Esophagus muscularis mucosa (tissue), 4 donors: ENCODE data around the gene ZNF821. TPM values are rescaled to one million over a fixed set of nuclear protein-coding genes. Genes with fewer than 3 reads are reported as not detected.

ENCODE experiments used
- DNase-seq: peaks from one replicate; pipeline ENCODE4 v3.0.0-alpha.2; 2017; ENCODE audit errors: extremely low spot score
- H3K27ac ChIP-seq, 4 donors: fragments of 200-600 bp; sonication (generic); replicated peaks in 1 of 4; 1 replicate in 3 of 4; 2 replicates in 1 of 4; pipeline ENCODE4 v1.5.1; 2016 to 2019; ENCODE audit warnings: mild to moderate bottlenecking in 1 of 4
- H3K27me3 ChIP-seq, 4 donors: fragments of 200-600 bp; sonication (generic); one replicate each; pipeline versions ENCODE4 v1.5.1 to v1.6.0; 2016 to 2019
- H3K36me3 ChIP-seq, 4 donors: fragments of 200-600 bp; sonication (generic); one replicate each; pipeline ENCODE4 v1.5.1; 2016 to 2019
- H3K4me1 ChIP-seq, 4 donors: fragments of 200-600 bp; sonication (generic); one replicate each; pipeline ENCODE4 v1.5.1; 2016 to 2019
- H3K4me3 ChIP-seq, 4 donors: fragments of 200-600 bp; sonication (generic); 1 replicate in 2 of 4; 2 replicates in 2 of 4; pipeline ENCODE4 v1.5.1; 2016 to 2019; ENCODE audit warnings: mild to moderate bottlenecking in 4 of 4, moderate library complexity in 1 of 4
- H3K9me3 ChIP-seq, 4 donors: fragments of 200-600 bp; sonication (generic); 1 replicate in 3 of 4; 2 replicates in 1 of 4; pipeline ENCODE4 v1.5.1; 2016 to 2019
- EP300 ChIP-seq: sonication (generic); formaldehyde crosslinking; IDR thresholded peaks from one replicate; pipeline ENCODE4 v1.6.1; 2017; ENCODE audit warnings: antibody characterized with exemption
- POLR2A ChIP-seq: fragments of 450-650 bp; IDR thresholded peaks from one replicate; pipeline ENCODE4 v1.6.1; 2017; ENCODE audit warnings: antibody characterized with exemption, moderate library complexity, mild to moderate bottlenecking, low read depth
- POLR2AphosphoS5 ChIP-seq, 2 donors: sonication (generic); formaldehyde crosslinking; IDR thresholded peaks; one replicate each; pipeline ENCODE4 v1.6.1; 2017; ENCODE audit warnings: antibody characterized with exemption in 2 of 2
- WGBS: methylation state at CpG from one replicate; pipeline ENCODE4 v1.1.5; 2018; 5-methylcytosine and 5-hydroxymethylcytosine counted together
- intact Hi-C: fragments of 100-400 bp; cut with DNase I; formaldehyde crosslinking; loops from one replicate; pipeline ENCODE4 v1.15.1; 2023
- total RNA-seq, 4 donors: library from RNA; depleted of rRNA; stranded (reverse); fragments of >200 nt; gene quantifications; one replicate each; pipeline versions ENCODE4 v1.1.0 to v1.2.1, GENCODE V29; 2016
- TF ChIP-seq, protein P1 (sequence below), 3 experiments: fragments of 200-600 bp in 2 of 3; fragments of 450-650 bp in 1 of 3; sonication (generic) in 2 of 3; IDR thresholded peaks; one replicate each; pipeline ENCODE4 v1.5.1; 2017 to 2019; ENCODE audit warnings: antibody characterized with exemption in 3 of 3, mild to moderate bottlenecking in 2 of 3, moderate library complexity in 1 of 3

ZNF821 gene
- total RNA-seq, 4 donors from 2014 or later = 2.1 to 6.5 (median 5.9) TPM

DNA sequence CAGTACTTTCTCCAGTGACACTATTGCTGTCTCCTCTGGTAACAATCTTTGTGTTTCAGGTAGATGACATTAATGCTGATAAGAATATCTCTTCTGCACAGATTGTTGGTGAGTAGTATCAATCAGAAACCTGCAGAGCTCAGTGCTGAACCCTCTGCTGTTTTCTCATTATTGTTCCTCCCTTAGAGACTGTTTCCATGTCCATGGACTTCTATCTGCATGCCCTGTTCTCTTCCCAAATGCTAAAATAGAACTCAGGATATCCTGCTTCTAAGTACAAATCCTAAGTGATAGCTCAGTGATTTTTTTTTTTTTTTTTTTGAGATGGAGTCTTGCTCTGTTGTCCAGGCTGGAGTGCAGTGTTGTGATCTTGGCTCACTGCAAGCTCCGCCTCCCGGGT, 40.7 kb upstream of the ZNF821 start:
- peaks cover 60 to 93% (median 81%) of the 10 kb centered on the region in 4 donors for H3K36me3 ChIP-seq
- DNase-seq = no peak
- peak overlapping the region in 1 of 4 donors; percentile 40 for H3K27ac ChIP-seq
- no peaks in the 10 kb centered on the region for H3K27me3 ChIP-seq
- H3K9me3 ChIP-seq = no peaks in the 10 kb centered on the region
- no peak for TF ChIP-seq POLR2AphosphoS5 (IDR thresholded peaks at IDR 0.05)
- H3K4me1 ChIP-seq = peaks cover 40 to 54% (median 49%) of the 10 kb centered on the region in 4 donors
- WGBS = 93% methylated on average over 2 of the region's 2 CpGs
- intact Hi-C loops = loop anchor here (5.0 kb wide), 1 partner anchor 32 kb away; no protein-coding TSS in a partner anchor
- no peak overlapping the region for H3K4me3 ChIP-seq

DNA sequence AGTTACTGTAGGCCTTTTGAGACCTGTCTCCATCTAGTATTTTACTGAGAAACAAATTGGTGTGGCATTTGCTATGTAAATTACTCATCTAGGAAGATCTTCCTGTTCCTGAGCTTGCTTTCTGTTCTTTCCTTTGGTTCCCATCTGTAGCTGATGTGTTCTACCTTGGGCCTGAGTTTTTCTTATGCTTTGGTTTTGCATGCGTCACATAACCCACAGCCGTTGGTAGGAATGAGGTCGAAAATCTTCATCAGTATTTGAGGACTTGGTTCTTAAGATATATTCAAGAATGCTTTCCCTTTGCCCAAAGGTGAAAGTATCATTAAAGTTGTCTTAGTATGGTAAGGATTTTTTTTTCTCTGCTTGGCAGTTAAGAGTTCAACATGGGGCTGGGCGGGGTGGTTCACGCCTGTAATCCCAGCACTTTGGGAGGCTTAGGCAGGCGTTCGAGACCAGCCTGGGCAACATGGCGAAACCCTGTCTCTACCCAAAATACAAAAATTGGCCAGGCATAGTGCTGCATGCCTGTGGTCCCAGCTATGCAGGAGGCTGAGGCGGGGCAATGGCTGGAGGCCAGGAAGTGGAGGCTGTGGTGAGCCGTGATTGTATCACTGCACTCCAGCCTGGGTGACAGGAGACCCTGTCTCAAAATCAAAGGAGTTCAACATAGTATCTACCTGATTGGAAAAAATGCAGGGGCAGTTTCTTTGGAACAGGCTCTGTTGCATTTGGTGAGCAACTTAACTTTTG, 40.1 kb upstream of the ZNF821 start:
- Histone ChIP-seq H3K27me3 (no peaks in the 10 kb centered on the region), H3K27ac (peak overlapping the region in 2 of 4 donors; percentile 23 to 40), H3K4me1 (peaks cover 36 to 48% (median 45%) of the 10 kb centered on the region in 4 donors), H3K9me3 (no peaks in the 10 kb centered on the region), H3K4me3 (no peak overlapping the region), H3K36me3 (peaks cover 66 to 95% (median 85%) of the 10 kb centered on the region in 4 donors)
- no peak for DNase-seq
- TF ChIP-seq, protein P1, sequence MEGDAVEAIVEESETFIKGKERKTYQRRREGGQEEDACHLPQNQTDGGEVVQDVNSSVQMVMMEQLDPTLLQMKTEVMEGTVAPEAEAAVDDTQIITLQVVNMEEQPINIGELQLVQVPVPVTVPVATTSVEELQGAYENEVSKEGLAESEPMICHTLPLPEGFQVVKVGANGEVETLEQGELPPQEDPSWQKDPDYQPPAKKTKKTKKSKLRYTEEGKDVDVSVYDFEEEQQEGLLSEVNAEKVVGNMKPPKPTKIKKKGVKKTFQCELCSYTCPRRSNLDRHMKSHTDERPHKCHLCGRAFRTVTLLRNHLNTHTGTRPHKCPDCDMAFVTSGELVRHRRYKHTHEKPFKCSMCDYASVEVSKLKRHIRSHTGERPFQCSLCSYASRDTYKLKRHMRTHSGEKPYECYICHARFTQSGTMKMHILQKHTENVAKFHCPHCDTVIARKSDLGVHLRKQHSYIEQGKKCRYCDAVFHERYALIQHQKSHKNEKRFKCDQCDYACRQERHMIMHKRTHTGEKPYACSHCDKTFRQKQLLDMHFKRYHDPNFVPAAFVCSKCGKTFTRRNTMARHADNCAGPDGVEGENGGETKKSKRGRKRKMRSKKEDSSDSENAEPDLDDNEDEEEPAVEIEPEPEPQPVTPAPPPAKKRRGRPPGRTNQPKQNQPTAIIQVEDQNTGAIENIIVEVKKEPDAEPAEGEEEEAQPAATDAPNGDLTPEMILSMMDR (IDR thresholded peaks at IDR 0.05) = no peak
- no peak for TF ChIP-seq POLR2AphosphoS5 (IDR thresholded peaks at IDR 0.05)
- TF ChIP-seq EP300 = no peak
- no peak for TF ChIP-seq POLR2A
- intact Hi-C loops = no loop called here
- WGBS = 90% methylated on average over 10 of the region's 10 CpGs

DNA sequence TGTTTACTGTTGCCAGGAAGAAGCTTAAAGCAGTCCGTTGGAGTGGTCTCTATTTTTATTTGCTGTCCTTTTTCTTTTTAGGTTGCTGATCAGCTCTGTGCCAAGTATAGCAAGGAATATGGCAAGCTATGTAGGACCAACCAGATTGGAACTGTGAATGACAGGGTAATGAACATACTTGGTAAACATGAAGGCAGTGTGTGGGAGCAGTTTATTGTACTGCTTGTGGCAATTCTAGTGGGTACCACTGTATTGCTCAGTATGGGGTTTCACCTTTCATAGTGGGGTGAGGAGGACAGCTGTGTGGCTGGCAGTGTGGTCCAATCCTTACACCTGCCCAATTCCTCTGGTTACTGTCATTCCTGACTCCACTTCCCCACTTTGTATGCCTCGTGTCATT, 36.7 kb upstream of the ZNF821 start:
- no peak for DNase-seq
- H3K27me3 ChIP-seq = no peaks in the 10 kb centered on the region
- peaks cover 58 to 96% (median 87%) of the 10 kb centered on the region in 4 donors for H3K36me3 ChIP-seq
- WGBS = 91% methylated on average over 2 of the region's 2 CpGs
- intact Hi-C loops = no loop called here
- no peaks in the 10 kb centered on the region for H3K9me3 ChIP-seq
- H3K4me1 ChIP-seq = peaks cover 27 to 41% (median 36%) of the 10 kb centered on the region in 4 donors
- no peak overlapping the region for H3K27ac ChIP-seq
- TF ChIP-seq POLR2AphosphoS5 (IDR thresholded peaks at IDR 0.05) (no peak), EP300 (no peak), POLR2A (no peak)
- TF ChIP-seq, protein P1 (IDR thresholded peaks at IDR 0.05) = no peak
- H3K4me3 ChIP-seq = no peak overlapping the region

DNA sequence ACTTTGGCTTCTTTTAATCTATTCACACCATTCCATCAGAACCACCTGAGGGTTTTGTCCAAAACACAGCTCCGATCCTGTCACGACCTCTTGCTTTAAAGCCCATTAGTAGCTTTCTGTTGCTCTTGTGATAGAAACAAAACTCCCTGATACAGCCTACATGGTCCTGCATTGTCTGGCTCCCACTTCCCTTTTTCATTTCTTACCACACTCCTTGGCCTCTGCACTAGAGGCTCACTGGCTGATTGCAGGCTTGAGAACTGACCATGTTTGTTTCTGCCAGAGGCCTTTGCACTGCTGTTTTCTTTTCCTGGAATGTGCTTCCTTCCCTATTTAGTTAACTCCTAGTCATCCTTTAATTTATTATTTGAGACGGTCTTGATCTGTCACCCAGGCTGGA, 35.1 kb upstream of the ZNF821 start:
- intact Hi-C loops = no loop called here
- Histone ChIP-seq H3K9me3 (no peaks in the 10 kb centered on the region), H3K4me1 (peaks cover 37 to 53% (median 47%) of the 10 kb centered on the region in 4 donors), H3K36me3 (peaks cover 49 to 83% (median 74%) of the 10 kb centered on the region in 4 donors), H3K27me3 (no peaks in the 10 kb centered on the region), H3K27ac (no peak overlapping the region), H3K4me3 (no peak overlapping the region)
- no peak for DNase-seq
- TF ChIP-seq, protein P1 (IDR thresholded peaks at IDR 0.05) = no peak
- TF ChIP-seq POLR2AphosphoS5 (IDR thresholded peaks at IDR 0.05) = no peak
- no peak for TF ChIP-seq EP300
- TF ChIP-seq POLR2A = no peak
- 72% methylated on average over 3 of the region's 3 CpGs for WGBS

DNA sequence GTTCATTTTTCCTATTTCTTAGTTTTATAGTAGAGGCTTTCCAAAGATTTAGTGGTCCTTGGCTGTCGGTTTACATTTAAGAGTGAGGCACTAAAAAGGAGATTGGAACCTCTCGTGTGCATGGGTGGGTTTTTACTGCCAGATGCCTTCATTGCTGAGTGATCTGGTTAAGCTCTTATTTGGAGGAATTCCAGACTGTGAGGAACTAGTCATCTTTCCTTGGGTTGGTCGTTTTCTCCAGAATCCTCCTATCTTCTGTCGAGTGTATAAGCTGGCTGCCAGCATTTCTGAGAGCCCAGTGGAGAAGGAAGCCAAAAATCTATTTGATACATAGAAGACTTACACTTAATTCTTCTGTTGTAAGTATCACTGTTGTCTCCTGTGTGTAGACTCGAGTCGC, 33.9 kb upstream of the ZNF821 start:
- Histone ChIP-seq H3K36me3 (peaks cover 39 to 72% (median 63%) of the 10 kb centered on the region in 4 donors), H3K27ac (no peak overlapping the region)
- WGBS = 54% methylated on average over 6 of the region's 6 CpGs

More for the DNA sequence above, 33.9 kb upstream of the ZNF821 start:
- TF ChIP-seq POLR2AphosphoS5 (IDR thresholded peaks at IDR 0.05) (no peak), EP300 (no peak), POLR2A (no peak)
- TF ChIP-seq, protein P1 (IDR thresholded peaks at IDR 0.05) = no peak
- Histone ChIP-seq H3K9me3 (no peaks in the 10 kb centered on the region), H3K4me3 (no peak overlapping the region), H3K27me3 (no peaks in the 10 kb centered on the region), H3K4me1 (peaks cover 35 to 65% (median 48%) of the 10 kb centered on the region in 4 donors)
- intact Hi-C loops = no loop called here
- no peak for DNase-seq
